Activated naive CD4-positive, alpha-beta T cell treated with anti-CD3 and anti-CD28 coated beads, Interleukin-2, amount 50 U/mL, for 72 hours (primary cell): Measurements from ENCODE around the gene LCNL1. TPM values are rescaled to one million over a fixed set of nuclear protein-coding genes. Genes with fewer than 3 reads are reported as not detected.

ENCODE experiments used
- ATAC-seq, 2 donors: fragments of 150-1000 bp; cut with Tn5 transposase; 2 replicates each; pipeline ENCODE4 v1.10.0; 2021; ENCODE audit warnings: mild to moderate bottlenecking in 2 of 2, moderate library complexity in 2 of 2
- DNase-seq, 2 donors: peaks; one replicate each; pipeline ENCODE4 v3.0.0; 2021 to 2022; ENCODE audit warnings: low spot score in 2 of 2
- H3K27ac Mint-ChIP-seq, 2 donors: one replicate each; pipeline ENCODE4 v1.8.0; 2022; ENCODE audit warnings: mild to moderate bottlenecking in 2 of 2, mixed read lengths in 2 of 2
- H3K36me3 Mint-ChIP-seq, 2 donors: one replicate each; pipeline ENCODE4 v1.8.0; 2022; ENCODE audit warnings: mixed read lengths in 2 of 2
- H3K9me3 Mint-ChIP-seq, 2 donors: one replicate each; pipeline ENCODE4 v1.8.0; 2022; ENCODE audit warnings: mixed read lengths in 2 of 2
- total RNA-seq, 2 donors: library from RNA; stranded (reverse); gene quantifications; one replicate each; pipeline ENCODE4 v1.2.3, GENCODE V29; 2022

Gene LCNL1
- not detected for total RNA-seq

GRCh38 chr9:136982232-136983051 is at the start of gene LCNL1:
LCNL1 (plus strand) TSS chr9:136982993; CDS start chr9:136983587, 594 bp downstream.
- DNase-seq (no peak), ATAC-seq (no peak)
- no peak within 1 kb of the TSS for H3K27ac Mint-ChIP-seq
- peaks cover 0 to 6% of the 10 kb centered on the region in 2 donors for H3K36me3 Mint-ChIP-seq
- H3K9me3 Mint-ChIP-seq: no peaks in the 10 kb centered on the region

GRCh38 chr9:136934277-136934676 is 48.5 kb upstream of the LCNL1 start:
- Mint-ChIP-seq H3K9me3 (peaks cover 0 to 6% of the 10 kb centered on the region in 2 donors), H3K36me3 (peaks cover 0 to 30% of the 10 kb centered on the region in 2 donors), H3K27ac (peak overlapping the region in 1 of 2 donors; percentile 53)
- DNase-seq (no peak), ATAC-seq (no peak)

GRCh38 chr9:136935651-136936050 is 47.1 kb upstream of the LCNL1 start:
- ATAC-seq (no peak), DNase-seq (no peak)
- Mint-ChIP-seq H3K27ac (no peak overlapping the region), H3K36me3 (peaks cover 0 to 34% of the 10 kb centered on the region in 2 donors), H3K9me3 (peaks cover 0 to 6% of the 10 kb centered on the region in 2 donors)

DNA sequence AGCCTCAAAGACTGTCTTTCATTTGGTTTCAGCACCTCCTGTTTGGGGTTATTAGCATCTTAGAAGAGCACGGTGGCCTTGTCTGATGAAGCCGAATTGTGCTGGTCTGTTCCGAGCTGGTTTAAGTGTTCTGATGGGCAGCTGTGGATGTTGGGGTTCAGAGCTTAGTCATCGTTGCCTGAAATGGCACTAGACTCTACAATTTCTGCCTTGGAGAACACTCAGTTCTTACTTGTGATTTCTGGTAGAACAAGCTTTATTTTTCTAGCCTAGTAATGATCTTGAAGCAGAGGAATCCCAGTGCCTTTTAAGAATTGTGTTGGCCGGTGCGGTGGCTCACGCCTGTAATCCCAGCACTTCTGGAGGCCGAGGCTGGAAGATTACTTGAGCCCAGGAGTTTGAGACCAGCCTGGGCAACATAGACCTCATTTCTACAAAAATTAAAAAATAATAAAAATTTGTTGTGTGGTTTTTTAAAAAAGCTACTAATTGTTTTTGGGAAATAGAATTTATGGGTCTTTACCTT is 46.1 kb upstream of the LCNL1 start:
- peaks cover 0 to 6% of the 10 kb centered on the region in 2 donors for H3K9me3 Mint-ChIP-seq
- no peak for ATAC-seq
- no peak for DNase-seq
- peaks cover 7 to 28% of the 10 kb centered on the region in 2 donors for H3K36me3 Mint-ChIP-seq
- H3K27ac Mint-ChIP-seq: no peak overlapping the region

GRCh38 chr9:136937186-136938001 is 45.4 kb upstream of the LCNL1 start:
- ATAC-seq (no peak), DNase-seq (no peak)
- Mint-ChIP-seq H3K36me3 (peaks cover 11 to 22% of the 10 kb centered on the region in 2 donors), H3K9me3 (peaks cover 0 to 6% of the 10 kb centered on the region in 2 donors), H3K27ac (no peak overlapping the region)

DNA sequence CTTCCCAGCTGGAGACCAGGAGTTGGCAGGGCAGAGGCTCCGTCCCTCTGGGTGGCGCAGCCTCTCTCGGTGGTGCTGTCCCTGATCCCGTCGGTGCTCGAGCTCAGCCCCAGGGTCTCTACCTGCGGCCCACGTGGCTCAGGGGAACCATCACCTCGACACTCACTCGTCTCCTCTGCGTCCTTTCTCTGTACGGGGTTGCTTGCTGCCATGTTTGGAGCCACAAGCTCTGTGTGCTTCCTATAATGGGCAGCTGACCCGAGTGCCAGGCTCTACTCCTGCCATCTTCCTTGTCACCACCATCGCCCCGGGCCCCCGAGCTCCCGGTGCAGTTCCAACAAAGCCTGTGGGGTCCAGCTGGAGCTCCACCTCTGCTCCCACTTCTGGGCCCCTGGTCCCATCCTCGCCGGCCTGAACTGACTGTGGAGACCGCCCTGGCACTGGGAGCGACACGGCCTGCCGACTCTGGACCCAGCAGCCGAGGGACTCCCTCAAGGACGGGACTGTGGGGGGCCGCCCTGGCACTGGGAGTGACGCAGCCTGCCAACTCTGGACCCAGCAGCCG is 43.3 kb upstream of the LCNL1 start:
- no peaks in the 10 kb centered on the region for H3K9me3 Mint-ChIP-seq
- H3K27ac Mint-ChIP-seq: peak overlapping the region; percentile 32 to 85
- ATAC-seq: no peak
- peaks cover 11 to 14% of the 10 kb centered on the region in 2 donors for H3K36me3 Mint-ChIP-seq
- DNase-seq: no peak

DNA sequence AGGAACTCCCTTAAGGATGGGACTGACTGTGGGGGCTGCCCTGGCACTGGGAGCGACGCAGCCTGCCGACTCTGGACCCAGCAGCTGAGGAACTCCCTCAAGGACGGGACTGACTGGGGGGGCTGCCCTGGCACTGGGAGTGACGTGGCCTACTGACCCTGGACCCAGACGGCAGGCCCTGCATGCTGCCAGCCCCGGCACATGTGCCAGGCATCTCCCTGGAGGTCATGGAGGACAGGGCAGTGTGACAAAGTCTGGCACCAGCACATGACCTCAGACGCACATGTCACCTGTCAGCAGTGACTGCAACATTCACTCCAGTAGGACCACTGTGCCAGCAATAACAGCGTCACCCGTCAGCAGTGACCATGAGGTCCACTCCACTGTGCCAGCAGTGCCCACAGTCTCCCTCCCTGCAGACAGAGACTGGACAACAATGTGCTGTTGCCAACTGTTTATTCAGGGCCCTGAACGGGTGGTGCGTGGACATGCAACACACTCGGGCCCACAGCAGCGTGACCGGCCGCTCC is 42.7 kb upstream of the LCNL1 start:
- no peak for ATAC-seq
- no peak for DNase-seq
- Mint-ChIP-seq H3K36me3 (peaks cover 11 to 14% of the 10 kb centered on the region in 2 donors), H3K9me3 (no peaks in the 10 kb centered on the region), H3K27ac (peak overlapping the region in 1 of 2 donors; percentile 32)

- no peak for DNase-seq
- no peaks in the 10 kb centered on the region for H3K9me3 Mint-ChIP-seq
- no peak for ATAC-seq
- no peak overlapping the region for H3K27ac Mint-ChIP-seq
- H3K36me3 Mint-ChIP-seq: peaks cover 11 to 14% of the 10 kb centered on the region in 2 donors
Observed at GRCh38 chr9:136940526-136941230, 42.1 kb upstream of the LCNL1 start.

DNA sequence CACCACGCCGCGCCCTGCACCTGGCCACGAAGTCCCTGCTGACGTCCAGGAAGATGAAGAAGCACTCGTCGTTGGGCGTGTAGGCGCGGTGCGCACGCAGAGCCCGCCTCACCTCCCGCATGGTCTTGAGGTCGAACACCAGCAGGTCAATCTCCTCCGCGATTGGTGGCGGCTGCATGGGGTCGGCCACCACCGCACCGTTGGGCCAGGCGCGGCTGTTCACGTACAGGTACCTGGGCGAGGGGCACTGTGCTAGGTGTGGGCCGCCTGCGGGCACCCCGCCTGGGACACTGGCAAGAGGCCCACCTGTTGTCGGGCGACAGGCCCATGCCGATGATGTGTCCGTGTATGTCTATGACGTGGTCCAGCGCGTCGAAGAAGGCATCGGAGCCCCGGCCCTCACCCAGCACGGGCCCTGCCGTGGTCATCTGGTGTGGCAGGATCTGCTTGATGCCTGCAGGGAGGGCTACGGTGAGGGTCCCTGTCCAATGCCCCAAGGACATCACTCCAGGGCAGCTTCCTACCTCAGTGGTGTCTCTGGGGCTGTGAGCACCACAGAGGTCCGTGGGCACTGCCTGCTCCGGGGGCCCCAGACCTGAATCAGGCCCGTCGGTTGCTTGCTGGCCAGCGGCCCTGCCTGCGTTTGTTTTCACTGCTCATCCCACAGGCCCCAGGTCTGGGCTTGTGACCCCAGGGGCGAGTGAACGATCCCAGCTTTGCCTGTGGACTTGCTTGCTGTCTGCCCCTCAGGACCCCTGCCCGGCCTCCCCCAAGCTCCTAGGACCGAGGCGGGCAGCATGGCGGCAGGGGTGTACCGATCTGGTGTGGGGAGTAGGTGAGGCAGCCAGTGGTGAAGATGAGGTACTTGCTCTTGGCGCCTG is 41.3 kb upstream of the LCNL1 start:
- H3K9me3 Mint-ChIP-seq: no peaks in the 10 kb centered on the region
- no peak for DNase-seq
- peak overlapping the region in 1 of 2 donors; percentile 52 for H3K27ac Mint-ChIP-seq
- peaks cover 11 to 14% of the 10 kb centered on the region in 2 donors for H3K36me3 Mint-ChIP-seq
- ATAC-seq: no peak

- peak overlapping the region in 1 of 2 donors; percentile 52 for H3K27ac Mint-ChIP-seq
- H3K9me3 Mint-ChIP-seq: no peaks in the 10 kb centered on the region
- peaks cover 11 to 14% of the 10 kb centered on the region in 2 donors for H3K36me3 Mint-ChIP-seq
- ATAC-seq: no peak
- DNase-seq: no peak
Observed at GRCh38 chr9:136942112-136942880, 40.5 kb upstream of the LCNL1 start.

DNA sequence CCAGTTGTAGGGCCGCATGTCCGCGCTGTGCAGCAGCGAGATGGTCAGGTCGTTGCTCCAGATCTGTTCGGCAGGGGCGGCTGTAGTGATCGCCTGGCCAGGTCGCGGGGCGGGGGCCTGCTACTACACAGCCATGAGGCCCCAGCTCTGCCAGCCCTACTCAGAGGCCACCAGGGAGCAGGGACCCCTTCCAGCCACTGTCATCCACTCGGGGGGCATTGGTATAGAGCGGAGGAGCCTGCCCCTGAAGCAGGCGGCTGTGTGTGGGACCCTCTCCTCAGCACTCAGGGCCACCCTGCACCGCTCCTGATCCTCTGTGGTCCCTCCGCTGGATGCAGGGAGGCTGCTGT is 39.9 kb upstream of the LCNL1 start:
- DNase-seq (no peak), ATAC-seq (no peak)
- no peaks in the 10 kb centered on the region for H3K9me3 Mint-ChIP-seq
- no peak overlapping the region for H3K27ac Mint-ChIP-seq
- H3K36me3 Mint-ChIP-seq: peaks cover 11 to 14% of the 10 kb centered on the region in 2 donors

DNA sequence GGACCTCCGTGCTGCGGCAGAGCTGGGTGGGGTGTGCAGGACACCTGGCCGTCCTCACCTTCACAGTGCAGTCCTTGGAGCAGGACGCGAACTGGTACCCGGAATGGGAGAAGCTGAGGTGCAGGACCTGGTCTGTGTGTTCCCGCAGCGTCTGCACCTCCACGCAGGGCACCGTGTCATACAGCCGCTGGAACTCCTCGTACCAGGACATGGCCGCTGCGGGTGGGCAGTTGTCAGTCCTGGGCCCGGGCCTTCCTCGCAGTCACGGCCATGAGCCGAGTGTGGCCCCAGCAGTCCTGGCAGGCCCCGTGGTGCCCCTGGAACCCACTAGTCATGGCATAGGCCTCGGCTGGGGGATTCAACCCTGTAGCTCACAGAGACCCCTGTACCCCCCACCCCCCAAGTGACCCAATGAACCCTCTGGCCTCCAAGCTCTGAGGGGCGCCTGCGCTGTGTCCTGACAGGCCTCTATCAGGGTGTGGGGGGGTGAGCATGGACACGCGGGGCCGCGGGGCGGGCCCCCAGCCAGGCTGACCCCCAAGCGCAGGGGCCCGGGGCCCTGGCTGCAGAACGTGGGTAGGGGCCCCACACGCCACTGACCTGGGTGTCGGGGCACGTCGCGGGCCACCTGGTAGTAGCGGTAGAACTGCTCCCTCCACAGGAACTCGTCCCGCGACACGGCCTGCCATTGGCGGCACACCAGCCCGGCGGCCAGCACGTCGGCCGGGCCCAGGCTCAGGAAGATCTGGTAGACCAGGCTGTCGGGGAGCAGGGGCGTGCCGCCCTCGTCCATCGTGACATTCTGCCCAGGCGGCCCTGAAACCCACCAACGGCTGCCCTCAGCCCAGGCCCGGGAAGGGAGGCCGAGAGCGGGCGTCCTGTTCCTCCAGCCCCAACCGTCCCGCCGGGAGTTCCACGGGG is 39.2 kb upstream of the LCNL1 start:
- ATAC-seq (peak; percentile 36 to 43), DNase-seq (peak in 1 of 2 donors; percentile 54)
- Mint-ChIP-seq H3K9me3 (no peaks in the 10 kb centered on the region), H3K27ac (peak overlapping the region; percentile 59 to 87), H3K36me3 (peaks cover 11% of the 10 kb centered on the region in 2 donors)

DNA sequence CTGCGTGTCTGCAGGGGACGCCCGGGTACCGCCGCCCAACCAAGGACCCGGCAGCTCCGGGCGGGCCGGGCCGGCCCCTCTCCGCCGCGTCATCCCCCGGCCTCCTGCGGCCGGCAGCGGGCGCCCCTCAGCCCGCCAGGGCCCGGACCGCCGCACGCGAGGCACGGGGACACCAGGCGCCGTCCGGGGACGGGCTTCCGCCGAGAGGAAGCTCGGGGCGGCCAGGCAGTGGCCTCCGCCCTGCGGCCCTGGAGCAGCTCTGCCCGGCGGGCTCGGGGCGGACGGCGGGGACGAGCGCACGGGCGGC is 38.6 kb upstream of the LCNL1 start:
- DNase-seq (peak in 1 of 2 donors; percentile 36), ATAC-seq (peak; percentile 31 to 54)
- Mint-ChIP-seq H3K36me3 (peaks cover 5 to 11% of the 10 kb centered on the region in 2 donors), H3K9me3 (no peaks in the 10 kb centered on the region), H3K27ac (peak overlapping the region in 1 of 2 donors; percentile 59)
